ENCODE results near the gene EEF1A2. TPM values are rescaled to one million over a fixed set of nuclear protein-coding genes. Genes with fewer than 3 reads are reported as not detected.

The EEF1A2 gene
- total and polyA plus RNA-seq, 2 of the 4 experiments (the other 2 are of a cell fraction): 1.3 to 4.6 TPM

DNA sequence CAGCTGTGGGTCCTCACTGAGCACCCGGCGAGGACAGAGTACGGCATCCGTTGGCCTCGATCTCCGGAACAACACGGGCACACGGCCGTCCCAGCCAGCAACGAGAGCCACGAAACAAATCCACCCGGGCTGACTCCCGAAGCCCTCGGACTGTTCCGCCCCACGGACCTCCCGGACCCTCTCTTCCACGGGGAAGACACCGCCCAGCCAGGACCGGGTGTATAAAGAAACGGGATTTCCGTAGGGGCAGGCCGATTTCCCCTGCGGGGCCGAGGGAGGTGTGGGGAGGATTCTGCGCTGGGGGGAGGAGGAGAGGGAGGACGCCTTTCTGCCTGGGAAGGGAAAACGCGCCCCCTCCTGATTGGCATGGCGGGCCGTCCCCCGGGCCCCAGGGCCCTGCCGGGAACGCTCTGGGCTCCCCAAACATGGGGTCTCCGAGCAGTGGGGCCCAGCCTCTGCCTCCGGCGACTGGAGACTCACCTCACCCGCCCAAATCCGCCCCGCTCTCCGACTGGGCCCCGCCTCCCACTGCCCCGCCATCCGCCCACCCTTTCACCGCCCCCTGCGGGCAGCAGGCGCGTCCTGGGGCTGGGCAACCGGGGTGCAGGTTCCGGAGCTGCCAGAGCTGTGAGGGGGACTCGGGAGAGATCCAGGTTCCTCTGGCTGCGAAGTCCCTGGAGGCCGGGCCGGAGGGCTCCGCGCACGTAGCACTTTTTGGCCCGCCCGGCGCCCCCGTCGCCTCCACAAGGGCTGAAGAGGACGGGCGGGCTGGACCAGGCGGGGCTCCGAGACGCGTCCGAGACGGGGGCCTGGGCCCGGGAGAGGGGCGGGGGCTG is 21.0 kb upstream of the EEF1A2 start:
- Histone ChIP-seq H3K56ac (ENCODE audit: extremely low read depth, insufficient read depth, low read length) (peak overlapping the region; percentile 23), H2BK5ac (ENCODE audit: low read depth, low read length, poor library complexity, severe bottlenecking) (peak overlapping the region; percentile 57), H4K5ac (ENCODE audit: low read depth, low read length) (peak overlapping the region; percentile 32), H2AK5ac (ENCODE audit: low read depth, low read length) (peak overlapping the region; percentile 78; the same call in 1 of the 2 replicates), H2BK15ac (ENCODE audit: low read depth, low read length) (no peak overlapping the region), H3K9ac (ENCODE audit: low read depth, low read length) (peak overlapping the region; percentile 81), H3K9me1 (ENCODE audit: insufficient read depth, low read length) (peaks cover 11% of the 10 kb centered on the region; the same call in 1 of the 2 replicates), H3K27me3 (ENCODE audit: control insufficient read depth, insufficient read depth, low read length) (no peaks in the 10 kb centered on the region), H2AFZ (replicated peaks; ENCODE audit: low read length, poor library complexity) (peak overlapping the region; percentile 87), H3K79me1 (ENCODE audit: low read depth in 1 of 2, low read length in 2 of 2) (peaks cover 19 to 38% of the 10 kb centered on the region in 2 experiments), H2AK9ac (replicated peaks; ENCODE audit: low read depth, low read length, poor library complexity) (peak overlapping the region; percentile 96), H3K27ac (ENCODE audit: insufficient read depth, low read length) (peak overlapping the region; percentile 57), H3K23ac (ENCODE audit: low read depth, low read length) (peak overlapping the region; percentile 73; the same call in 1 of the 2 replicates), H3K18ac (ENCODE audit: low read depth, low read length) (peak overlapping the region; percentile 30), H3K14ac (replicated peaks; ENCODE audit: low read depth, low read length) (peak overlapping the region; percentile 16), H3K4ac (ENCODE audit: low read depth, low read length) (peak overlapping the region; percentile 69), H3K4me1 (ENCODE audit: control insufficient read depth, insufficient read depth, low read length) (peaks cover 13% of the 10 kb centered on the region), H4K20me1 (ENCODE audit: insufficient read depth, low read length) (peaks cover 29% of the 10 kb centered on the region), H4K8ac (ENCODE audit: low read depth in 2 of 2, low read length in 2 of 2) (peak overlapping the region; percentile 46 to 78; a peak in 3 of 4 replicates), H2BK120ac (ENCODE audit: low read depth, low read length) (peak overlapping the region; percentile 63), H3K4me2 (ENCODE audit: low read depth, low read length) (peak overlapping the region; percentile 86), H3K9me3 (ENCODE audit: control insufficient read depth, insufficient read depth, low read length) (no peaks in the 10 kb centered on the region), H3K36me3 (ENCODE audit: control insufficient read depth, insufficient read depth, low read length) (peaks cover 23% of the 10 kb centered on the region), H4K91ac (ENCODE audit: insufficient read depth, low read depth, low read length) (peak overlapping the region; percentile 51), H2BK20ac (ENCODE audit: low read depth, low read length) (no peak overlapping the region), H3K4me3 (ENCODE audit: insufficient read depth, low read depth, low read length) (peak overlapping the region; percentile 97)
- dilution Hi-C loops (cut with HindIII; ENCODE audit: low sequenced_read_pairs, unreplicated experiment): no loop called here
- CTCF ChIA-PET: interaction anchor here (1.6 kb wide), 1 partner anchor 24 kb away, joined by 4 read pairs; no protein-coding TSS in a partner anchor
- DNase-seq (peak; percentile 29), ATAC-seq (ENCODE audit: low read depth) (peak; percentile 56)
- no TSS peak for BruUV-seq (replicated peaks)
- WGBS, 2 experiments (ENCODE audit: extremely low coverage in 2 of 2, insufficient read length in 1 of 2): 1% methylated on average over 31 of the region's 72 CpGs; no CpG with 5 or more reads in 1 of the 2 experiments
- in situ Hi-C loops (cut with MboI; ENCODE audit: low sequenced_read_pairs): no loop called here
- POLR2A ChIA-PET (ENCODE audit: unreplicated experiment): interaction anchor here (0.6 kb wide), 5 partner anchors 71 to 233 kb away, joined by 3 to 7 read pairs (median 4); no protein-coding TSS in a partner anchor
- TF ChIP-seq, protein P1, sequence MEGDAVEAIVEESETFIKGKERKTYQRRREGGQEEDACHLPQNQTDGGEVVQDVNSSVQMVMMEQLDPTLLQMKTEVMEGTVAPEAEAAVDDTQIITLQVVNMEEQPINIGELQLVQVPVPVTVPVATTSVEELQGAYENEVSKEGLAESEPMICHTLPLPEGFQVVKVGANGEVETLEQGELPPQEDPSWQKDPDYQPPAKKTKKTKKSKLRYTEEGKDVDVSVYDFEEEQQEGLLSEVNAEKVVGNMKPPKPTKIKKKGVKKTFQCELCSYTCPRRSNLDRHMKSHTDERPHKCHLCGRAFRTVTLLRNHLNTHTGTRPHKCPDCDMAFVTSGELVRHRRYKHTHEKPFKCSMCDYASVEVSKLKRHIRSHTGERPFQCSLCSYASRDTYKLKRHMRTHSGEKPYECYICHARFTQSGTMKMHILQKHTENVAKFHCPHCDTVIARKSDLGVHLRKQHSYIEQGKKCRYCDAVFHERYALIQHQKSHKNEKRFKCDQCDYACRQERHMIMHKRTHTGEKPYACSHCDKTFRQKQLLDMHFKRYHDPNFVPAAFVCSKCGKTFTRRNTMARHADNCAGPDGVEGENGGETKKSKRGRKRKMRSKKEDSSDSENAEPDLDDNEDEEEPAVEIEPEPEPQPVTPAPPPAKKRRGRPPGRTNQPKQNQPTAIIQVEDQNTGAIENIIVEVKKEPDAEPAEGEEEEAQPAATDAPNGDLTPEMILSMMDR (conservative IDR thresholded peaks at IDR 0.05; ENCODE audit: low read depth, low read length): peak; percentile 19; the same call in 1 of the 2 replicates
- TF ChIP-seq, protein P2, sequence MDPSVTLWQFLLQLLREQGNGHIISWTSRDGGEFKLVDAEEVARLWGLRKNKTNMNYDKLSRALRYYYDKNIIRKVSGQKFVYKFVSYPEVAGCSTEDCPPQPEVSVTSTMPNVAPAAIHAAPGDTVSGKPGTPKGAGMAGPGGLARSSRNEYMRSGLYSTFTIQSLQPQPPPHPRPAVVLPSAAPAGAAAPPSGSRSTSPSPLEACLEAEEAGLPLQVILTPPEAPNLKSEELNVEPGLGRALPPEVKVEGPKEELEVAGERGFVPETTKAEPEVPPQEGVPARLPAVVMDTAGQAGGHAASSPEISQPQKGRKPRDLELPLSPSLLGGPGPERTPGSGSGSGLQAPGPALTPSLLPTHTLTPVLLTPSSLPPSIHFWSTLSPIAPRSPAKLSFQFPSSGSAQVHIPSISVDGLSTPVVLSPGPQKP (IDR thresholded peaks at IDR 0.05; ENCODE audit: borderline replicate concordance, low read depth, low read length): no peak
- TF ChIP-seq MAZ (IDR thresholded peaks at IDR 0.05; ENCODE audit: borderline replicate concordance, low read depth, low read length): 0 out of 2 replicates have a peak, but pooled peaks have one; percentile 12
- intact Hi-C loops (cut with micrococcal nuclease): no loop called here

Data from IMR-90 (cell line).